GM18873 (cell line): Measurements from ENCODE around the gene KIF1A.
"Not testable (repeated sequence)": the region's sequence is repeated elsewhere in the genome, so short reads cannot be mapped to it uniquely, and the experiment has no call there.

Source experiments
- ATAC-seq: cut with Tn5 transposase; IDR thresholded peaks from one replicate; pipeline ENCODE4 v1.9.1; 2021; ENCODE audit warnings: mild to moderate bottlenecking, moderate library complexity, moderate number of reproducible peaks; ENCODE audit not compliant: unreplicated experiment, low FRiP score

Gene KIF1A

DNA sequence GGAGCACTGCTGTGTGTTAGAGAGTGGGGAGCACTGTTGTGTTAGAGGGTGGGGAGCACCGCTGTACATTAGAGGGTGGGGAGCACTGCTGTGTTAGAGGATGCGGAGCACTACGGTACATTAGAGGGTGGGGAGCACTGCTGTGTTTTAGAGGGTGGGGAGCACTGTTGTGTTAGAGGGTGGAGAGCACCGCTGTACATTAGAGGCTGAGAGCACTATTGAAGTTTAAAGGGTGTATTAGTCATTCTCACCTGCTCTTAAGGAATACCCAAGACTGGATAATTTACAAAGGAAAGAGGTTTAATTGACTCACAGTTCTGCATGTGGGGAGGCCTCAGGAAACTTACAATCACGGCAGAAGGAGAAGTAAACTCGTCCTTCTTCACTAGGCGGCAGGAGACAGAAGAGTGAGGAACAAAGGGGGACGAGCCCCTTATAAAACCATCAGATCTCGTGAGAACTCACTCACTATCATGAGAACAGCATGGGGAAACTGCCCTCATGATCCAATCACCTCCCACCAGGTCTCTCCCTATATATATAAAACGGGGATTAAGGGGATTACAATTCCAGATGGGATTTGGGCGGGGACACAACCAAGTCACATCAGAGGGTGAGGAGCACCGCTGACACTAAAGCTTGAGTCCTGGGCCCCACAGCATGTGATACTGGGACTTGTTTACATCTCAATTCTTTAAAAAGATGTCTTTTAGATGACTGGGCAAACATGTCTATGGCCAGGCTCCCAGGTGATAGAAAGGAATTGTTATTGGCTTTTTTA, 29.1 kb upstream of the KIF1A start:
- ATAC-seq = no peak

DNA sequence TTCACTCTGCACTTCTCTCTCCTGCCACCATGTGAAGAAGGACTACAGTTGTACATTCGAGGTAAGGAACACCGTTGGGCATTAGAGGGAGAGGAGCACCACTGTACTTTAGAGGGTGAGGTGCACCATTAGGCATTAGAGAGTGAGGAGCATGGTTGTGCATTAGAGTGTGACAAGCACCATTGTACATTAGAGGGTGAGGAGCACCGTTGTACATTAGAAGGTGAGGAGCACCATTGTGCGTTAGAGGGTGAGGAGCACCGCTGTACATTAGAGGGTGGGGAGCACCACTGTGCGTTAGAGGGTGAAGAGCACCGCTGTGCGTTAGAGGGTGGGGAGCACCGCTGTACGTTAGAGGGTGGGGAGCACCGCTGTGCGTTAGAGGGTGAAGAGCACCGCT, 27.8 kb upstream of the KIF1A start:
- ATAC-seq = no peak

DNA sequence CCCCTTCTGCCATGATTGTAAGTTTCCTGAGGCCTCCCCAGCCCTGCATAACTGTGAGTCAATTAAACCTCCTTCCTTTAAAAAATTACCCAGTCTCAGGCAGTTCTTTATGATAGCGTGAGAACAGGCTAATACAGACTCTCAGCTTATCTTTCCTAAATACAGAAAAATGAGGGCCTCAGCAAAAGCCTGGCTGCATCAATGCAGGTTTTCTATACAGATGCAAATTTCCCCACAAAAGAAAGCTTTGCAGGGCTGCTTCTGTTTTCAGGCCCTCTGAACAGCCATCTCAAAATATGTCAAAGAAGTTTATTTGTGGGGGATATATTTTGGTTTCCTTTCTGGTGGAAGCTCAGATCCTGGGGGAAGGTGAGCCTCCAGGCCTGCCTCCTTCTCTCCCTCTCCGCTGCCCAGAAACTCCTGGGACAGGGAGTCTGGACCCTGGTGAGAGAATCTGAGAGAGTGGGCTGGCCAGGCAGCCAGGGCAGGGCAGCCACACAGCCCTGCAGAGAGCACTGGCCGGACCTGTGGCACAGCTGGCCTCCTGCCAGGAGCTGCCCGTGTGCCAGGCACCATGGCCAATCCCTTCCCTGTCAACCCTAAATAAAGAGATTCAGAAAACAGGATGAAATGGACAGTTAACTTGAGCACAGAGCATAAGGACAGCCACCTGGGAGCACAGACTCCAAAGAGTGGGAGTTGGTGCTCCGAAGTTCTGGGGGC, 27.0 kb upstream of the KIF1A start:
- ATAC-seq = no peak

DNA sequence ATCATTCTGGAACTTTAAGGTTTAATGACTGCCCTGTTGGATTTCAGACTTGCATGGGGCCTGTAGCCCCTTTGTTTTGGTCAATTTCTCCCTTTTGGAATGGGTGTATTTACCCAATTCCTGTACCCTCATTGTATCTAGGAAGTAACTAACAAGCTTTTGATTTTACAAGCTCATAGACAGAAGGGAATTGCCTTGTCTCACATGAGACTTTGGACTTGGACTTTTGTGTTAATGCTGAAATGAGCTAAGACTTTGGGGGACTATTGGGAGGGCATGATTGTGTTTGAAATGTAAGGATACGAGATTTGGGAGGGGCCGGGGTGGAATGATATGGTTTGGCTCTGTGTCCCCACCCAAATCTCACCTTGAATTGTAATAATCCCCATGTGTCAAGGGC, 26.3 kb upstream of the KIF1A start:
- not testable (repeated sequence) for ATAC-seq

DNA sequence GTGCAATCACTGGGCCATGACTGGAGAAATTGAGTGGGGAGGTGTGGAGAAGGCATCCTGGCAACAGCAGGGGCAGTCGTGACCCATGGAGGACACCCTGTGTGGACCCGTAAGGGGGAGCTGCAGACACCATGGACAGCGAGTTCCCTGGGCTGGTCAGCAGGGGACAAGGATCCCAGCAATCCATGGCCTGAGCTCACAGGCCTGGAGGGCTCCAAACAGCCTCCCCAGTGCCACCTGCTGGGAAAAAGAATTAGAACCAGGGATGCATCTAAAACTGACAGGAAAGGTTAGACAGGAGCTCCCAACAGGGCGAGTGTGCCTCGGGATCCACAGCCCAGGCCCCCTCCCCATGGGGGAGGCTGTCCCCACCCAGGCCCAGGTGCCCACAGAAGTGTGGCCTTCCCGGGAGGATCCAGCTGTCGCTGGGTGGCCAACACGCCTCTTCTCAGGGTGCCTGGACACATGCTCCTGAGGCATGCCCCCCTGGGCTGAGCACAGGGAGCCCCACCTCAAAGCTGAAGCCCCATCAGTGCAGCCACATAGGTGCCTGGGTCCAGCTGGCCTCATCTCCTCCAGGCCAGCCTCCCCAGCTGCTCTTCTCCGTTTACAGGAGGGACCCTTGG, 20.5 kb upstream of the KIF1A start:
- ATAC-seq = no peak

DNA sequence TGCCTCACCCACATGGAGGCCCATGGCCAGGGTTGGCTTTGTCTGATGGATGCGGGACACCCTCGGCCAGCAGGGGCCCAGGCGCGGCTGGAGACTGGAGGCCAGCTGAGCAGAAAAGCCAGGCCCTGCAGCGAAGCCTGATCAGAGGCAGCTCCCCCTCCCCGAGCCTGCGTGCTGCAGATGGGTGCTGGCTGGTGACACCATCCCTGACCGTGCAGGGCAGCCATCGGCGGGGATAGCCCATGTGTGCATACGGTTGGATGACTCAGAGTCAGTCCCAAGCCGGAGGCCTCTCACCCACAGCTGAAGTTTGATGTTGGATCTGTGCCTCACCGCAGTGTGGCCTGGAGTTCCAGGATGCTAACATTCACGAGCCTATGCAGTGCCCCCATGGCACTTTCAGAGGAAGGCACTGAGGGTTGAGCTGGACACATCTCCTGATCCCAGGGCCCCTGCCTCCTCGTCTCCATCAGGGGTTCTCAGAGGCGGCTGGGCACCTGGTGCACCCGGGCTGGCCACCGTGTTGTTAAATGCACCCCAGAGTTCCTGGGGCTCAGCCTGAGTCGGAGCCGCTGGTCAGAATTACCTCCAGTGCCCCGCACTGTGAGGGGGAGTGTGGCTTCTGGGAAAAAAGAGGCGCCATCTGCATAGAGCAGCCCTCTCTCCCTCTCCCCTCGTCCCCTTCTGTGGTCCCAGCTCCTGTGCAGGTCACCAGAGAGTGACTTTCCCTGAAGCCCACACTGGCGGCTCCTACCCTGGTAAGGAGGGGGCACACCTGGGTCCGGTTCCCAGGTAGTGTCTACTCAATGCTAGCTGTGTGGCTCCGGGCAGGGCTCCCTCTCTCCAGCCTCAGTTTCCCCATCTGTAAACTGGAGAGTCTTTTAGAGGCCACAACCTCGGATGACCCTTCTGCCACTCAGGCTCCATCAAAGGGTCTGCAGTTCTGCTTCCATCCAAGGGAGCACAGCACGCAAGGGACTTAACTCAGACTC, 19.4 kb upstream of the KIF1A start:
- ATAC-seq = no peak

DNA sequence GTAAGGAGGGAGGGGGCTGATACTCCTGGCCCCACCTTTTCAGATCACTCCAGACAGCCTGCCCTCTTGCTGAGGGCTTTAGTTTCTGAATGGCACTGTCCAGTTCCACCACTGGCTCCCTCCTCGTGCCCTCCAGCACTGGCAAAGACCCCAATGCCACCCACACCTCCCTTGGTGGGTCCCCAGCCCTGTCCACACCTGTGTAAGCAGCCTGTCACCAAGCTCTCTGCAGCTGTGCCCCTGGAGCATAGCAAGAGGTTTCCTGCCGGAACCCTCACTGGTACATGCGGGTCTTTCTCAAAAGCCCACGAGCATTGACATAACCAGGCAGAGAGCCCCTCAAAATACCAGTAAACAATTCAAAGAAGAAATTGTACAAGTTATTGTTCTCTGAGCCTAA, 17.6 kb upstream of the KIF1A start:
- ATAC-seq = no peak

DNA sequence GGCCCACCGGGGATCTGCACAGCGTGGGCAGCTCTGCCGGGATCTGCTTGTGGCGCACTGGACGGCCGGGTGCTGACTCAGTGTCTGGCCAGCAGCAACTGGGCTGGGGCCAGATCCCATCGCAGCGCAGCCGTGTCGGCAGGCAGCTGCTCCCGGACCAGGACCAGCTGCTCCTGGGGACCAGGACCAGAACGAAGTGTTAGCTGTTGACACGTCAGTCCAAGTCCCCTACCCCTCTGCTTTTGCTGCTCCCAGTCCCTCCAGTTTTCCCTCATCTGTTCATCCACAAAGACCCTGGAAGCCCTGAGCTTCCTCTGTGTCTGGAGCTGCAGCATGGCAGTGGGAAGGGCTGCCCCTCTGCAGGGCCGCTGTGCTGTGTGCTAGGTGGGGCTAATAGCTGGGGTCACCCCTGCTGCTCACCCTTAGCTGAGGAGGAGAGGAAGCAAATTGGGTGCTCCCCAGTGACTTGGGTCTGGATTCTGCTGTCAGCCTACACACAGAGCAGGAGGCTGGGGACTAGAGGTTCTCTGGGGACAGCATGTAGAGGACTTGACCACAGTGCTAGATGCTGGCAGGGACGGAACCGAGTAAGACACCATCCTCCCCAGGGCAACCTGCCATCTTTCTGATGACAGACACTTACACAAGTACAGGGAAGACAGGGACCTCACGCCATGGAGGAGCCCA, 16.9 kb upstream of the KIF1A start:
- no peak for ATAC-seq

DNA sequence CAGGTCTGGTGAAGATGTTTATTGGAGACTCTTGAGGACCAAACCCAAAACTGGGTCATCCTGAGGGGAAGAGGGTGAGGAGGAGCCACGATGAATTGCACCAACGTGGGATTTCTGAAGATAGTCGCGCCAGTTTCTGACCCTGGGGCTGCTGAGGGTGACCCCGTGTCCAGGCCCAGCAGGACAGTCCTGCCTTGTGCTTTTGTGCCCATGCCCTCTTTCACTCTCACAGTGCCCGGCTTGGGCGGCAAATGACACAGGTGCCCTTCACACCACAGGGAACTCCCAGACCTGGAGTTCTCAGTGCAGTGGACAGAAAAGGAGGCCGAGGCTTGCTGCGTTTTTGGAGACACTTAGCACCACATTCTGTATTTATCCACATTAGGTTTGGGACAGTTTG, 15.5 kb upstream of the KIF1A start:
- ATAC-seq = no peak

DNA sequence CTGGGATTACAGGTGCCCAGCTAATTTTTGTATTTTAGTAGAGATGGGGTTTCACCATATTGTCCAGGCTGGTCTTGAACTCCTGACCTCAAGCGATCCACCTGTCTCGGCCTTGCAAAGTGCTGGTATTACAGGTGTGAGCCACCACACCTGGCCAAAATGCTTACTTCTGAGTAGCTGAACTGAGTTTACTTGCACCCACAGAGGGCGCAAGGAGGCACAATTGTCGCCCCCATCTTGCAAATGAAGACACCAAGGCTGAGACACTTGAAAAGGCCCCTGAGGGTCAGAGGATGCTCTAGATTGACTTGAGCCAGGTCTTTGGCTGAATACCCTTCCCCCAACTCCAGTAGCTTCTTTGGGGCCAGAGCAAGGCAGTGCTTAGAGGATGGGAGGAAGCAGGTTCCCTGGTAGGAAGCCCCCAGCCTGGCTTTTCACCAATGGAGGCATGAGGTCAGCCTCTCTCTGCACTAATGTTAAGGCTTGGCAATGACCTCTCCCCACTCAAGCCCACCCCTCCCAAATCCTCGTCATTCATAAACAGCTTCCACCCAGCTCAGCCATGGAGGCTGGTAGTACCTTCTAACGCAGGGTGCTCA, 14.5 kb upstream of the KIF1A start:
- ATAC-seq = no peak

DNA sequence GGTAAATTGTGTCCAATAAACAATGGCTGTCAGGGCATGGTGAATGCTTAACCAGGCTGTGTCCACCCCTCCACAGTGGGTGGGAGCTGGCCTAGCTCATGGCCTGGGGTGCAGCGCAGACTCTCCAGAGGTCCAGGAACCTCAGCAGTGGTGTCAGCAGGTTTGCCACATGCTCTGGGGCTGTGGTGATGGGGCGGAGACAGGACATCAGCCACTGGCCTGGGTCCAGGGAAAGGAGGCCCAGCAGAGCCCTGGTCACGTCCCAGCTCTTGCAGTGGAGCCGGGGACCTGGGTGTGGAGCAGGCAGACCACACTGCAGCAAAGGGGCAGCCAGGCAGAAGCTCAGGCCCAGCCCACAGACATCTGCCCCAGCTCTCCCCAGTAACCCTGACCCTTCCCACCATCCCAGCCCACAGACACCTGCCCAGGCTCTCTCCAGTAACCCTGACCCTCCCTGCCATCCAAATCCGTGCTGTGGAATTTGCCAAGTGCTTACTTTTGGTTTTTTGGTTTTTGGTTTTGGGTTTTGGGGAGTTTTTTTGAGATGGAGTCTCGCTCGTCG, 13.8 kb upstream of the KIF1A start:
- ATAC-seq = no peak

DNA sequence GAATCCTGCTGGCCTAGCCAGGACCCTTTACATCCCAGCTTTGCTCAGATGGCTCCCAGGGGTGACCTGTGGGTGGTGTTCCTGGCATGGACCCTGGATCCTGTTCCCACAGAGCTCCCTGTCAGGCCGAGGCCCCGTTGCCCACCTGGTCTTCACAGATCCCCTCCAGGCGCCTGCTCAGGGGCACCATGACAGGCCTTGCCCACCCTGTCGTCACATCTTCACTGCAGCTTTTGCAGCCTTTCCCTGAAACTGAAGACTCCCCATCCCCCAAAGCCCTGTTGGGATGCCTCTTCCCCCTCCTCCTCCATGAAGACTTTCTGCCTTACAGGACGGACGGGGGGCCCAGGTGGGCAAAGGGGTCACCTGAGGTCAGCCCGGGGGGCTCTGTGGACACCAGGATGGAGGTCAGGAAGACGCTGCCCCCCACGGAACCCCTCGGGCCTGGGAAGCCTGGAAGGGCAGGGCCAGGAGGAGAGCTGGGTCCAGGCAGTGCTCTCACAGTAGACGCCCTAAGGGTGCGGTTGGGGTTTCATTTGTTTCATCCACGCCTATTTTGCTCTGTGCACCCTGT, 13.0 kb upstream of the KIF1A start:
- no peak for ATAC-seq

DNA sequence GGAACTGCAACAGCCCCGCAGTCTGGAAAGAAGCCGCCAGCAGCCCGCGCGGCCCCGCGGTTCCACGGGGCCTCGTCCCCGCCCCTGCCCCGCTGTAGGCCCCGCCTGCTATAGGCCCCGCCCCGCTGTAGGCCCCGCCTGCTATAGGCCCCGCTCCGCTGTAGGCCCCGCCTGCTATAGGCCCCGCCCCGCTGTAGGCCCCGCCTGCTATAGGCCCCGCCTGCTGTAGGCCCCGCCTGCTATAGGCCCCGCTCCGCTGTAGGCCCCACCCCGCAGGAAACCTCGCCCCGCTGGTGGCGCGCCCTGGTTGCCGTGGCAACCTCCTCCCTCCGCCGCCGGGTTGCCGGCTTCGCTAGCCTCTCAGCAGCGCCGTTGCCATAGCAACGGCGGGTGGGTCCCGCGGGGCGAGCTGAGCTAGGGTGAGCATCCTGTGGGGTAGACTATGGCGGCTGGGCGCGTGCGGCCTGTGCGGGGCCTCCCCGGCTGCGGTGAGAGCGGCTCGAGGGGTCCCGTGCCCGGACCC, 12.2 kb upstream of the KIF1A start:
- peak; percentile 63 for ATAC-seq

DNA sequence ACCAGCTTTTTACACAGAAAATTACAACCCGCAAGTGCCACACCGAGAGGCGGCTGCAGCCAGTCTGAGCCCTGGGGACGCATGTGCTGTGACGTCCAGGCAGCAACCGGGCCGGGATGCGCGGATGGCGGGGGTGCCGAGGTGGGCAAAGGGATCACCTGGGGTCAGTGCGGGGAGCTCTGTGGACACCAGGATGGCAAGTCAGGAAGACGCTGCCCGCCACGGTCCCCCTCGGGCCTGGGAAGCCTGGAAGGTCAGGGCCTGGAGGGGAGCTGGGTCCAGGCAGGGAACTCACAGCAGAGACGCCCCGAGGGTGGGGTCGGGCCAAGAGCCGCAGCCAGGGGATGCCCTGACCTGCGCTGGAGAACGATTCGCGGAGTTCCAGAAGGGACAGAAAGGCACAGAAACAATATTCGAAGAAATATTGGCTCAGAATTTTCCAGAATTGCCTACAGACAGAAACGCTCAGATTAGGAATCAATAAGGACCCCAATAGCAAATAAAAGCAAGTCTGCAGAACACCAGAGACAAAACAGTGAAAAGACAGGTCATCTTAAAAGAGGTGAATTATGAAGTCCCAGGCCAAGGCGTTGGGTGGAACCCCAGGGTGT, 11.7 kb upstream of the KIF1A start:
- ATAC-seq = no peak

DNA sequence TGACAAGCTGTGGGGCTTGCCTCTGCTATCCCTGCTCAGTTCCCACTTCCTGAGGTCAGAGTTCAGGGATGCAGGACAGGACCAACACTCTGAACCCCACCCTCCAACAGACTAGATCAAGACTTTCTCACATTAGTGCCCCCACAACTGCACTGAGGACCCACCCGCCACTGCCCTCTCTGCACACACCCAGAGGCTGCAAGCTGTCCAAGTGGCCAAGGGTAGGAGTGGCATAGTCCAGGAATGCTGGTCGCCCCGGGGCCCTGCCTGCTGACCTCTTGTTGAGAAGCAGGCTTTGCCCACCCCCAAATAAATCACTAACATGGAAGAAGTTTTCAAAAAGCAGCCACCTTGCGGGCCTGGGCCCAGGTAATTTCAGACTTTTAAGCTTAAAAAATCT, 5.5 kb upstream of the KIF1A start:
- no peak for ATAC-seq

DNA sequence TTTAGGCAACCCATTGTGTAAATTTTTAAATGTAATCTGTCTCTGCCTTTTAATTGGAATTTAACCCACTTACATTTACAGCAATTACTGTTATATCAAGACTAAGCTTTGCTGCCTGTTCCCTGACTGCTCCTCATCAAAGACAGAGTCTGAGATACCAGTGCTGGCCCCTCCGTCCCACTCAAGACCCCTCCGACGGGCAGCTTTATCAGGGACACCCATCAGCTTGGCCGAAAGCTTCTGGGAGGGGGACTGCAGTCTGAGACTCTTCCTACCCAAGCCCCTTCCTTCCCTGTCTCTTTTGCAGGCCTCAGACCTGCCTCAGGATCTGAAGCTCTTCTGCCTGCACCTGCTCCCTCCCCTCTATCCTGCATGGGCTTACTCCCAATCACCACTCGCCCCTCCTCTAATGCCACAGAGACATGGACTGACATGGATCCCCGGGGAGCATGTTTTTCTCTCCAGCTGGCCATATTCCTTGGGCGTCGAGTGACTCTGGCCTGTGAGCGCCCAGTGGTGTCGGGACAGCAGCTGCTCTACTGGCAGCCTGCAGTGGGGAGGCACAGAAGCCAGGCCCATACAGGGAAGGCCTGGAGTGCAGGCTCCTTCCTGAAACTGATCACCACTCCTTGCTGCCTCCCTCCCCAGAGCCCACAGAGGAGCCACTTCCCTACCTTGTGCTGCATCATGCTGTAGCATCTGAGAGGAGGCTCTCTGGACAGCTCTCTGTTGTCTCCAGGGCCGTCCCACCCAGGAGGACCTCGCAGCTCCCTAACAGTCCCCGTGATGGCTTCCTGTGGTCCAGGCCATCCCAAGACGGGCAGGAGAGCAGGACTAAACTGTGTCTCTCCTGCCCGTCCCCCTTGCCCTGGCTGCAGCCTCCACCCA, 3.7 kb upstream of the KIF1A start:
- ATAC-seq = no peak

DNA sequence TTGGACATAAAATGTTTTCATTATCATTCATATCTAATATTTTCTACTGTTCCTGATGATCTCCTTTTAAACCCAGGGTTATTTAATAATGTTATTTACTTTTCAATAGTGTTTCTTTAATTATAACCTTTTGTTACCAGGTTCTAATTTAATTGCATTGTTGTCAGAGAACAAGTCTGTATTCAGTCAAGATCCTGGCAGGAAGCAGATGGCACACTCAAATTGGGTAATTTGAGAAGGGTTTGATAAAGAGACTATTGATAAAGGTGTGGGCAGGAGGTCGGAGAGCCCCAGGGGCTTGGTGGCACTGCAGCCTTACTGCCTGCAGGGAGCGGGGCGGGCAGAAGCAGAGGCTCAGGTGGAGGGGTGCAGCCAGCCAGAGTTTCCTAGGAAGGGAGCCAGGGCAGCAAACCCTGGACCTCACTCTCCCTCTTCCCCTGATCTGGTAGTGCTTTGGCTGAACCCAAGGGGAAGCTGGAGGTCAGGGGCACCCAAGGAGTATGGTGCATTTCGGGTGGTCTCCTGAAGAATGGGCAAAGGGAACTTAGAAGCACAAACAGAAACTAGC, 2.3 kb upstream of the KIF1A start:
- no peak for ATAC-seq
